NCI-H774 (cell line): ENCODE data around the gene RPRML.
"Not testable (repeated sequence)": the region's sequence is repeated elsewhere in the genome, so short reads cannot be mapped to it uniquely, and the experiment has no call there.

ENCODE experiments used
- DNase-seq: peaks from one replicate; lab custom pipeline; 2025; lab: John Stamatoyannopoulos, UW

The RPRML gene

GRCh38 chr17:46976626-46977270 lies 2.3 kb downstream of the RPRML start:
- DNase-seq: no peak

GRCh38 chr17:46975287-46975686 lies 3.8 kb downstream of the RPRML start:
- DNase-seq: no peak

GRCh38 chr17:46974086-46974485 lies 5.0 kb downstream of the RPRML start:
- no peak for DNase-seq

GRCh38 chr17:46972346-46972745 lies 6.7 kb downstream of the RPRML start:
- DNase-seq: no peak

GRCh38 chr17:46971647-46972300 lies 7.3 kb downstream of the RPRML start:
- DNase-seq: no peak

GRCh38 chr17:46968896-46969295 lies 10.2 kb downstream of the RPRML start:
- DNase-seq: no peak

GRCh38 chr17:46968224-46968834 lies 10.7 kb downstream of the RPRML start:
- DNase-seq: no peak

- no peak for DNase-seq
Observed at GRCh38 chr17:46964315-46965265, 14.5 kb downstream of the RPRML start.

- DNase-seq: no peak
Observed at GRCh38 chr17:46963571-46963970, 15.5 kb downstream of the RPRML start.

- no peak for DNase-seq
Observed at GRCh38 chr17:46962374-46962790, 16.7 kb downstream of the RPRML start.

- DNase-seq: no peak
Observed at GRCh38 chr17:46960152-46960551, 18.9 kb downstream of the RPRML start.

GRCh38 chr17:46958041-46958591 lies 20.9 kb downstream of the RPRML start:
- DNase-seq: no peak

GRCh38 chr17:46953191-46953590 lies 25.9 kb downstream of the RPRML start:
- DNase-seq: not testable (repeated sequence)

GRCh38 chr17:46952115-46952514 lies 26.9 kb downstream of the RPRML start:
- DNase-seq: no peak

- DNase-seq: no peak
Observed at GRCh38 chr17:46951706-46952105, 27.3 kb downstream of the RPRML start.

- no peak for DNase-seq
Observed at GRCh38 chr17:46950997-46951621, 27.9 kb downstream of the RPRML start.

- DNase-seq: no peak
Observed at GRCh38 chr17:46950342-46950996, 28.6 kb downstream of the RPRML start.

GRCh38 chr17:46949291-46950174 lies 29.5 kb downstream of the RPRML start:
- DNase-seq: no peak

GRCh38 chr17:46948544-46948943 lies 30.5 kb downstream of the RPRML start:
- DNase-seq: no peak

GRCh38 chr17:46947216-46947615 lies 31.8 kb downstream of the RPRML start:
- DNase-seq: no peak
